GM23248 (cell line): ENCODE results near the gene CCR8. TPM values are rescaled to one million over a fixed set of nuclear protein-coding genes. Genes with fewer than 3 reads are reported as not detected.

Experiments
- DNase-seq: peaks from one replicate; pipeline ENCODE4 v3.0.0-alpha.2; 2015
- H2AFZ ChIP-seq: fragments of 200-600 bp; sonication (generic); 2 replicates; pipeline ENCODE4 v1.6.1; 2016; ENCODE audit warnings: antibody characterized with exemption
- H3F3A ChIP-seq: fragments of 200-600 bp; sonication (generic); 2 replicates; pipeline ENCODE4 v1.6.1; 2016; ENCODE audit warnings: mild to moderate bottlenecking, antibody characterized with exemption, mixed run types; ENCODE audit not compliant: insufficient read depth
- H3K27ac ChIP-seq: fragments of 200-600 bp; sonication (generic); 2 replicates; pipeline ENCODE4 v1.5.1; 2016; ENCODE audit warnings: mild to moderate bottlenecking
- H3K27me3 ChIP-seq: fragments of 200-600 bp; sonication (generic); replicated peaks from 2 replicates; pipeline ENCODE4 v1.6.1; 2016; ENCODE audit warnings: mild to moderate bottlenecking; ENCODE audit not compliant: insufficient read depth
- H3K36me3 ChIP-seq: fragments of 200-600 bp; sonication (generic); 2 replicates; pipeline ENCODE4 v1.6.1; 2016; ENCODE audit warnings: low read depth, mild to moderate bottlenecking
- H3K4me1 ChIP-seq: fragments of 200-600 bp; sonication (generic); 2 replicates; pipeline ENCODE4 v1.6.1; 2016; ENCODE audit warnings: mild to moderate bottlenecking; ENCODE audit not compliant: insufficient read depth
- H3K4me2 ChIP-seq: fragments of 200-600 bp; sonication (generic); one replicate; pipeline ENCODE4 v1.6.1; 2016; ENCODE audit warnings: mild to moderate bottlenecking; ENCODE audit not compliant: unreplicated experiment
- H3K4me3 ChIP-seq: fragments of 200-600 bp; sonication (generic); 2 replicates; pipeline ENCODE4 v1.5.1; 2016; ENCODE audit warnings: mild to moderate bottlenecking
- H3K79me2 ChIP-seq: fragments of 200-600 bp; sonication (generic); 2 replicates; pipeline ENCODE4 v1.6.1; 2016; ENCODE audit warnings: mild to moderate bottlenecking; ENCODE audit not compliant: insufficient read depth
- H3K9ac ChIP-seq: fragments of 200-600 bp; sonication (generic); 2 replicates; pipeline ENCODE4 v1.6.1; 2016; ENCODE audit warnings: mild to moderate bottlenecking
- H3K9me2 ChIP-seq: fragments of 200-600 bp; sonication (generic); 2 replicates; pipeline ENCODE4 v1.6.1; 2016; ENCODE audit warnings: mixed run types, mild to moderate bottlenecking, moderate library complexity; ENCODE audit not compliant: insufficient read depth
- H3K9me3 ChIP-seq: fragments of 200-600 bp; sonication (generic); one replicate; pipeline ENCODE4 v1.6.1; 2017; ENCODE audit warnings: low read depth
- H4K20me1 ChIP-seq: fragments of 200-600 bp; sonication (generic); 2 replicates; pipeline ENCODE4 v1.6.0; 2016; ENCODE audit not compliant: insufficient read depth
- EZH2 ChIP-seq: fragments of 200-600 bp; sonication (generic); IDR thresholded peaks from 2 replicates; pipeline ENCODE4 v1.6.1; 2018; ENCODE audit warnings: antibody characterized with exemption, mild to moderate bottlenecking; ENCODE audit not compliant: insufficient read depth, poor library complexity, severe bottlenecking
- EZH2phosphoT487 ChIP-seq: fragments of 200-600 bp; sonication (generic); IDR thresholded peaks from 2 replicates; pipeline ENCODE4 v1.6.1; 2018; ENCODE audit warnings: antibody characterized with exemption, moderate library complexity, mild to moderate bottlenecking, low read depth; ENCODE audit not compliant: insufficient read depth
- WGBS, 2 experiments: methylation state at CpG; one replicate each; pipeline ENCODE4 v1.1.6; 2015 to 2017; ENCODE audit warnings: low lambda C conversion rate in 2 of 2, low coverage in 1 of 2; ENCODE audit errors: missing lambda C conversion rate in 2 of 2; 5-methylcytosine and 5-hydroxymethylcytosine counted together
- in situ Hi-C: fragments of 300-500 bp; cut with MboI; formaldehyde crosslinking; loops from 2 replicates; pipeline ENCODE4 v1.15.0; 2020
- polyA plus RNA-seq: library from polyadenylated mRNA; unstranded; fragments of >200 nt; fragmentation: Nextera tagmentation; extraction: Ambion mirVana; gene quantifications from 2 replicates; pipeline ENCODE4 v1.2.1, GENCODE V29; 2016
- total RNA-seq: library from RNA; depleted of rRNA; stranded (reverse); fragments of >200 nt; shearing (Covaris generic); gene quantifications from 2 replicates; pipeline ENCODE4 v1.2.3, GENCODE V29; 2014

Gene CCR8
- total and polyA plus RNA-seq, 2 experiments from 2014 or later: not detected

- H3F3A ChIP-seq: no peaks in the 10 kb centered on the region
- no peak overlapping the region for H2AFZ ChIP-seq
- no peak for TF ChIP-seq EZH2phosphoT487
- TF ChIP-seq EZH2: no peak
- H3K9me2 ChIP-seq: no peaks in the 10 kb centered on the region
- H3K27me3 ChIP-seq: no peaks in the 10 kb centered on the region
- H3K36me3 ChIP-seq: no peaks in the 10 kb centered on the region
- in situ Hi-C loops: no loop called here
- no peak overlapping the region for H3K27ac ChIP-seq
- no peaks in the 10 kb centered on the region for H3K79me2 ChIP-seq
- H3K4me2 ChIP-seq: no peak overlapping the region
- WGBS, 2 experiments: 48 to 57% methylated on average over 4 of the region's 4 CpGs
- no peak overlapping the region for H3K4me3 ChIP-seq
- no peak overlapping the region for H3K9ac ChIP-seq
- DNase-seq: no peak
- no peaks in the 10 kb centered on the region for H4K20me1 ChIP-seq
- no peaks in the 10 kb centered on the region for H3K9me3 ChIP-seq
- no peaks in the 10 kb centered on the region for H3K4me1 ChIP-seq
These were observed 33.1 kb upstream of the CCR8 start for GRCh38 chr3:39296197-39297077.

GRCh38 chr3:39299279-39299678 lies 30.2 kb upstream of the CCR8 start:
- no peaks in the 10 kb centered on the region for H3F3A ChIP-seq
- no peak overlapping the region for H3K4me3 ChIP-seq
- in situ Hi-C loops: no loop called here
- no peaks in the 10 kb centered on the region; the same call in 1 of the 2 replicates for H3K27me3 ChIP-seq
- no peaks in the 10 kb centered on the region for H3K9me3 ChIP-seq
- H3K4me1 ChIP-seq: no peaks in the 10 kb centered on the region
- no peaks in the 10 kb centered on the region for H3K36me3 ChIP-seq
- H4K20me1 ChIP-seq: no peaks in the 10 kb centered on the region
- no peak for TF ChIP-seq EZH2phosphoT487
- TF ChIP-seq EZH2: no peak
- H2AFZ ChIP-seq: no peak overlapping the region
- H3K27ac ChIP-seq: no peak overlapping the region
- no peak overlapping the region for H3K9ac ChIP-seq
- H3K4me2 ChIP-seq: no peak overlapping the region
- no peaks in the 10 kb centered on the region for H3K79me2 ChIP-seq
- DNase-seq: no peak
- H3K9me2 ChIP-seq: no peaks in the 10 kb centered on the region

- no peaks in the 10 kb centered on the region for H3K9me2 ChIP-seq
- H3K9me3 ChIP-seq: no peaks in the 10 kb centered on the region
- WGBS, 2 experiments: 58 to 62% methylated on average over 2 of the region's 2 CpGs
- H3K4me3 ChIP-seq: no peak overlapping the region
- no peak for TF ChIP-seq EZH2
- TF ChIP-seq EZH2phosphoT487: no peak
- H3K27me3 ChIP-seq: no peaks in the 10 kb centered on the region; the same call in none of the 2 replicates
- no peaks in the 10 kb centered on the region for H3F3A ChIP-seq
- no peak overlapping the region for H3K4me2 ChIP-seq
- H3K27ac ChIP-seq: no peak overlapping the region
- in situ Hi-C loops: no loop called here
- H3K36me3 ChIP-seq: no peaks in the 10 kb centered on the region
- H3K79me2 ChIP-seq: no peaks in the 10 kb centered on the region
- H3K4me1 ChIP-seq: no peaks in the 10 kb centered on the region
- H3K9ac ChIP-seq: no peak overlapping the region
- no peak for DNase-seq
- H4K20me1 ChIP-seq: no peaks in the 10 kb centered on the region
- no peak overlapping the region for H2AFZ ChIP-seq
These were observed 27.3 kb upstream of the CCR8 start for GRCh38 chr3:39302178-39302577.

DNA sequence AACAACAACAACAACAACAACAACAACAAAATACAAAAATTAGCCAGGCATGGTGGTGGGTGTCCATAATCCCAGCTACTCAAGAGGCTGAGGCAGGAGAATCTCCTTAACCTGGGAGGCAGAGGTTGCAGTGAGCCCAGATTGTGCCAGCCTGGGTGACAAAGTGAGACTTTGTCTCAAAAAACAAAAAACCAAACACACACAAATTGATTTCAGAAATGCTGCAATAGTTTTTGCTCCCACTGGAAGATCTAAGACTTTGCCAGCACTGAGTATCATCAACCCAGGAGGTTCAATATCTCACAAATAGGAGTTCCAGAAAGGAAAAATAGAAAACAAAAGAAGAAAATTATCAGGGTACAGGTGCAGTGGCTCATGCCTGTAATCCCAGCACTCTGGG lies 16.2 kb upstream of the CCR8 start:
- Histone ChIP-seq H3K36me3 (no peaks in the 10 kb centered on the region), H2AFZ (no peak overlapping the region), H3K27ac (no peak overlapping the region), H3K9me2 (no peaks in the 10 kb centered on the region), H3F3A (no peaks in the 10 kb centered on the region), H3K4me1 (no peaks in the 10 kb centered on the region), H3K4me3 (no peak overlapping the region), H3K4me2 (no peak overlapping the region), H3K27me3 (no peaks in the 10 kb centered on the region), H3K9ac (no peak overlapping the region), H4K20me1 (no peaks in the 10 kb centered on the region), H3K9me3 (peaks cover 4% of the 10 kb centered on the region), H3K79me2 (no peaks in the 10 kb centered on the region)
- TF ChIP-seq EZH2 (no peak), EZH2phosphoT487 (no peak)
- no peak for DNase-seq
- in situ Hi-C loops: no loop called here
